Ovary (tissue), 9 donors: ENCODE data around the gene LRPPRC. TPM values are rescaled to one million over a fixed set of nuclear protein-coding genes. Genes with fewer than 3 reads are reported as not detected.

Source experiments
- DNase-seq, 5 donors: peaks; one replicate each; pipeline ENCODE4 v3.0.0-alpha.2; 2019 to 2020
- H3K27ac ChIP-seq, 2 donors: fragments of 200-600 bp; one replicate each; pipeline versions ENCODE4 v1.5.1 to v1.8.0; 2019 to 2022
- H3K27me3 ChIP-seq: fragments of 200-600 bp; one replicate; pipeline ENCODE4 v1.8.0; 2022
- H3K36me3 ChIP-seq: fragments of 200-600 bp; sonication (generic); one replicate; pipeline ENCODE4 v1.5.1; 2019
- H3K4me1 ChIP-seq: one replicate; pipeline ENCODE4 v1.8.1; 2013; ENCODE audit warnings: mild to moderate bottlenecking, moderate library complexity; ENCODE audit not compliant: insufficient read depth
- H3K4me3 ChIP-seq: fragments of 200-600 bp; sonication (generic); one replicate; pipeline ENCODE4 v1.5.1; 2017
- H3K9me3 ChIP-seq, 2 donors: fragments of 200-600 bp in 1 of 2; sonication (generic) in 1 of 2; one replicate each; pipeline versions ENCODE4 v1.5.1 to v1.8.1; 2013 to 2019; ENCODE audit warnings: mild to moderate bottlenecking in 1 of 2, moderate library complexity in 1 of 2
- CTCF ChIP-seq, 3 donors: fragments of 450-650 bp in 2 of 3; fragments of 200-600 bp in 1 of 3; IDR thresholded peaks; one replicate each; pipeline versions ENCODE4 v1.5.1 to v1.8.0; 2016 to 2022; ENCODE audit warnings: antibody characterized with exemption in 3 of 3, mild to moderate bottlenecking in 1 of 3
- EP300 ChIP-seq: sonication (generic); formaldehyde crosslinking; IDR thresholded peaks from one replicate; pipeline ENCODE4 v1.6.1; 2017; ENCODE audit warnings: antibody characterized with exemption
- POLR2A ChIP-seq: fragments of 450-650 bp; IDR thresholded peaks from one replicate; pipeline ENCODE4 v1.6.1; 2017; ENCODE audit warnings: antibody characterized with exemption, mild to moderate bottlenecking, moderate library complexity
- WGBS, 3 donors: extraction: QIAGEN DNeasy Blood & Tissue Kit in 1 of 3; methylation state at CpG; one replicate each; pipeline versions ENCODE4 v1.1.5 to v1.1.7; 2013 to 2017; 5-methylcytosine and 5-hydroxymethylcytosine counted together
- intact Hi-C, 4 donors: fragments of 100-400 bp; cut with DNase I; formaldehyde crosslinking; loops; one replicate each; pipeline versions ENCODE4 v1.11.0 to v1.15.1; 2022 to 2023
- polyA plus RNA-seq, 2 donors: library from polyadenylated mRNA; stranded (reverse); fragments of 200-250 nt in 1 of 2; fragments of 350-450 nt in 1 of 2; fragmentation: Illumina TruSeq in 1 of 2; extraction: RNeasy Lipid Tissue Mini Kit (QIAGEN cat#74804) in 1 of 2; gene quantifications; one replicate each; pipeline ENCODE4 v1.2.3, GENCODE V29; 2013 to 2014
- total RNA-seq, 7 donors: library from RNA; depleted of rRNA in 2 of 7; stranded (reverse); fragments of >200 nt in 2 of 7; fragmentation: NEBNext Ultra II Directional in 3 of 7; extraction: Animal tissue kit (Norgen Biotek cat#: 25700) in 3 of 7; gene quantifications; one replicate each; pipeline versions ENCODE4 v1.1.0 to v1.2.4, GENCODE V29; 2016 to 2023
- donor health status: DM: no; HTN: no; CAD: no; lungs with moderate emphysema.
- donor health status: DM: no; HTN: no; CAD: no.
- donor health status: Bipolar disorder and iron deficiency.
- donor health status: DM: yes; HTN: yes; CAD: no.
- donor health status: DM: no; HTN: no; CAD: no.
- donor health status: DM: yes; HTN: yes; CAD: no.

The LRPPRC gene
- total and polyA plus RNA-seq, 9 donors = 27.6 to 74.9 (median 66.9) TPM

GRCh38 chr2:43845181-43845580 lies 150.6 kb downstream of the LRPPRC start:
- Histone ChIP-seq H3K27me3 (no peaks in the 10 kb centered on the region), H3K27ac (no peak overlapping the region), H3K9me3 (no peaks in the 10 kb centered on the region), H3K36me3 (no peaks in the 10 kb centered on the region), H3K4me3 (no peak overlapping the region), H3K4me1 (no peaks in the 10 kb centered on the region)
- 71 to 81% (median 75%) methylated on average over 1 of the region's 1 CpG for WGBS, 3 donors
- DNase-seq = no peak
- TF ChIP-seq CTCF (IDR thresholded peaks at IDR 0.05) (no peak), EP300 (no peak), POLR2A (no peak)
- intact Hi-C loops = no loop called here

- no peak overlapping the region for H3K4me3 ChIP-seq
- no peak for DNase-seq
- whole genome bisulfite sequencing, 3 donors = 88 to 92% (median 91%) methylated on average over 9 of the region's 9 CpGs
- no peak for TF ChIP-seq EP300
- TF ChIP-seq CTCF (IDR thresholded peaks at IDR 0.05) = no peak
- TF ChIP-seq POLR2A = no peak
- no peaks in the 10 kb centered on the region for H3K27me3 ChIP-seq
- H3K36me3 ChIP-seq = no peaks in the 10 kb centered on the region
- H3K4me1 ChIP-seq = no peaks in the 10 kb centered on the region
- no peaks in the 10 kb centered on the region for H3K9me3 ChIP-seq
- H3K27ac ChIP-seq = no peak overlapping the region
- intact Hi-C loops = no loop called here
Observed at GRCh38 chr2:43842866-43843226, 152.9 kb downstream of the LRPPRC start.

GRCh38 chr2:43841949-43842865 lies 153.6 kb downstream of the LRPPRC start:
- 90 to 91% (median 91%) methylated on average over 14 of the region's 14 CpGs for WGBS, 3 donors
- H3K4me3 ChIP-seq = no peak overlapping the region
- H3K4me1 ChIP-seq = no peaks in the 10 kb centered on the region
- no peaks in the 10 kb centered on the region for H3K9me3 ChIP-seq
- TF ChIP-seq CTCF (IDR thresholded peaks at IDR 0.05) (no peak), POLR2A (no peak), EP300 (no peak)
- H3K27me3 ChIP-seq = no peaks in the 10 kb centered on the region
- DNase-seq = no peak
- intact Hi-C loops = no loop called here
- no peaks in the 10 kb centered on the region for H3K36me3 ChIP-seq
- H3K27ac ChIP-seq = no peak overlapping the region

GRCh38 chr2:43840965-43841364 lies 154.8 kb downstream of the LRPPRC start:
- Histone ChIP-seq H3K4me3 (no peak overlapping the region), H3K36me3 (no peaks in the 10 kb centered on the region), H3K9me3 (no peaks in the 10 kb centered on the region), H3K27ac (no peak overlapping the region), H3K27me3 (no peaks in the 10 kb centered on the region), H3K4me1 (no peaks in the 10 kb centered on the region)
- intact Hi-C loops = no loop called here
- WGBS, 3 donors = 38 to 66% (median 61%) methylated on average over 5 of the region's 5 CpGs
- TF ChIP-seq EP300 (no peak), CTCF (IDR thresholded peaks at IDR 0.05) (no peak), POLR2A (no peak)
- no peak for DNase-seq
